Choroid plexus epithelial cell (primary cell): ENCODE measurements around the gene PAK5.
A peak's percentile ranks its signal among the peaks of the same experiment; 100 is the strongest.

ENCODE experiments used
- DNase-seq: peaks from one replicate; pipeline ENCODE4 v3.0.0-alpha.2; 2010; ENCODE audit warnings: low read depth
- H3K4me3 ChIP-seq: 2 replicates; pipeline ENCODE4 v1.5.1; 2011; ENCODE audit warnings: low read depth, mild to moderate bottlenecking, control low read depth, low read length, moderate library complexity
- CTCF ChIP-seq: conservative IDR thresholded peaks from 2 replicates; pipeline ENCODE4 v1.5.1; 2011; ENCODE audit warnings: low read depth, mild to moderate bottlenecking, control low read depth, inconsistent platforms, low read length, moderate library complexity

PAK5 gene

GRCh38 chr20:9609887-9610502 is 228.9 kb downstream of the PAK5 start:
- no peak overlapping the region for H3K4me3 ChIP-seq
- peak; percentile 69 for TF ChIP-seq CTCF
- peak; percentile 82 for DNase-seq

DNA sequence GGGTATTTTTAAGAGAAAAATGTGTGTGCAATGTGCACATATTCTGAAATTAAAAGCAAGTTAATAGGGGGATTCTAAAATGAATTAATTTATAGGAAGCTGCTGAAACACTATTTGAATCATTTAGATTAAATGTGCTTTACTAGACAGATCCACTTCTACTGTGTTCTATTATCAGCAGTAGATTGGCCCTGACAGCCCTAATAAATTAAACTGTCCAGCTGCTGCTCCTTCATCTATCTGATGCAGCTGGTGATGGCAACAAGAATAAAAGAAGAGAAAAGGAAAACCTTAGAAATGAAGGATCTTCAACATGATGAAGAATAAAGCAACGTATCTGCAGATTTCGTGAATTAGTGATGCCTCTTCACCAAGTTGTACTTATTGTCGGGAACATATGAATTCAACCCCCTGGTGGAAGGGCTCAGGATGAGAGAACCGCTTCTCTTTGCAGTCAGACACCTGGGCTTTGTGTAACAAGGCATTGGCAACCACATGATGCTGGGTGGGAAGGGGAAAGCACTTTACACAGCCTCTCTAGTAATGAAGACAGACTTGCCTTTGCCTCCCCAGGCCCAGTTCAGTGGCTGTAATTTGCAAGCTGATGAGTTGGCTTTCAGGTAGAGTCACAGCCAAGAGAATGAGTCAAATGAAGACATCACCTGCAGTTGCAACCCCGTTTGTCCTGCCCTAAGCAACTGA is 230.1 kb downstream of the PAK5 start:
- no peak for TF ChIP-seq CTCF
- no peak for DNase-seq
- no peak overlapping the region for H3K4me3 ChIP-seq

GRCh38 chr20:9602847-9603183 is 236.1 kb downstream of the PAK5 start:
- H3K4me3 ChIP-seq, result no peak overlapping the region
- no peak for DNase-seq
- TF ChIP-seq CTCF, result no peak

GRCh38 chr20:9600562-9600961 is 238.3 kb downstream of the PAK5 start:
- no peak for DNase-seq
- TF ChIP-seq CTCF, result no peak
- H3K4me3 ChIP-seq, result no peak overlapping the region

DNA sequence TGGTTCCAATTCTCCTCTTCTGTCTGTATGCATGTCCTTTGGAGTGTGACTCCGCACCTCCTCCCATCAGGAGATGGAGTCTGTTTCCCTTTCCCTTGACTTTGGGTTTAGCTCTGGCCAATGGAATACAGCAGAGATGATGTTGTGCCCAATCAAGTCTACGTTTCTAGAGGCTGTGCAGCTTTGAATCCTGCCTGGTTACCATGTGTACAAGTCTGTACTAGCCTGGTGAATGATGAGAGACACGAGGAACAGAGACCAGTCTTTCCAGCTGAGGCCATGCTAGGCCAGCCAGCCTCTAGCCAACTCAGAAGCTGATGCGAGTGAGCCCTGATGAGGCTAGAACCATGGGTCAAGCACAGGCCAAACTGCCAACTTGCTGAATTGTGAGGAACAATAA is 241.3 kb downstream of the PAK5 start:
- no peak for TF ChIP-seq CTCF

DNA sequence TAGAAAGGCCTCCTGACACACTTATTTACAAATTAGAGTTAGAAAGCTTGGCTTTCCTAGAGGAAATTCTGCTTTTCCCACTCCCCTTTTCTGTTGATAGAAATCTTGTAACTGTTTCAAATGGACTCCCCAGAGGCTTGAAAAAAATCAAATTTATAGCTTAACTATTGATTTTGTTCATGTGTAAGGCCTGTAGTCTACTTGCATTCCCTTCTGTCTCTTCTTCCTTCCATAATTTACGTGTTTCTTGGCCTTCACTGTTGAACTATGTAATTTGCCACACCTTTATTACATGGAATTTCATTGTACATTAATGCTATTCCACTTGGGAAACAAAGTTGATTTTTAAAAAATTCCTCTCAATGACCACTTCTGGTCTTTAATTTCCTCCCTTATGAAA is 243.1 kb downstream of the PAK5 start:
- no peak for DNase-seq
- TF ChIP-seq CTCF, result no peak

More for the DNA sequence above, 241.3 kb downstream of the PAK5 start:
- no peak for DNase-seq
- no peak overlapping the region for H3K4me3 ChIP-seq

More for the DNA sequence above, 243.1 kb downstream of the PAK5 start:
- no peak overlapping the region for H3K4me3 ChIP-seq
